SK-N-SH treated with all-trans-retinoic acid at 6 μM for 48 hours (cell line): ENCODE data around the gene EIF4G1.

Experiments used
- ATAC-seq: fragments of 200-7000 bp; cut with Tn5 transposase; 3 replicates; pipeline ENCODE4 v1.9.1; 2020; ENCODE audit warnings: mild to moderate bottlenecking, moderate library complexity
- ARNTL ChIP-seq: fragments of 450-650 bp; formaldehyde crosslinking; IDR thresholded peaks from 2 replicates; pipeline ENCODE4 v1.5.0; 2020; ENCODE audit warnings: low read depth, mild to moderate bottlenecking, moderate library complexity, borderline replicate concordance
- BACH2 ChIP-seq: fragments of 250-450 bp; sonication (Bioruptor Pico); IDR thresholded peaks from 2 replicates; pipeline ENCODE4 v1.9.0; 2021; ENCODE audit warnings: mild to moderate bottlenecking, borderline replicate concordance
- CSDC2 ChIP-seq: fragments of 250-450 bp; sonication (Bioruptor Pico); IDR thresholded peaks from 2 replicates; pipeline ENCODE4 v1.5.0; 2020; ENCODE audit warnings: mild to moderate bottlenecking, moderate library complexity
- CSRNP3 ChIP-seq: fragments of 250-450 bp; sonication (Bioruptor Pico); IDR thresholded peaks from 2 replicates; pipeline ENCODE4 v1.5.1; 2021; ENCODE audit warnings: mild to moderate bottlenecking, moderate library complexity
- ESRRG ChIP-seq: fragments of 250-450 bp; sonication (Bioruptor Pico); IDR thresholded peaks from 2 replicates; pipeline ENCODE4 v1.6.1; 2021; ENCODE audit warnings: mild to moderate bottlenecking
- GLIS3 ChIP-seq: fragments of 250-450 bp; sonication (Bioruptor Pico); IDR thresholded peaks from 2 replicates; pipeline ENCODE4 v1.5.0; 2020; ENCODE audit warnings: mild to moderate bottlenecking, moderate library complexity
- ISL1 ChIP-seq: fragments of 250-450 bp; sonication (Bioruptor Pico); IDR thresholded peaks from 2 replicates; pipeline ENCODE4 v2.1.2; 2022; ENCODE audit warnings: mild to moderate bottlenecking, moderate library complexity
- OSR1 ChIP-seq: fragments of 250-450 bp; sonication (Bioruptor Pico); IDR thresholded peaks from 2 replicates; pipeline ENCODE4 v1.8.0; 2022; ENCODE audit warnings: moderate library complexity, mild to moderate bottlenecking, inconsistent platforms
- RARB ChIP-seq: fragments of 250-450 bp; sonication (Bioruptor Pico); IDR thresholded peaks from 2 replicates; pipeline ENCODE4 v1.8.0; 2021; ENCODE audit warnings: mild to moderate bottlenecking, moderate library complexity
- SNAI2 ChIP-seq: fragments of 250-450 bp; sonication (Bioruptor Pico); IDR thresholded peaks from 2 replicates; pipeline ENCODE4 v1.5.0; 2020; ENCODE audit warnings: mild to moderate bottlenecking, moderate library complexity
- TCF4 ChIP-seq: fragments of 250-450 bp; sonication (Bioruptor Pico); IDR thresholded peaks from 2 replicates; pipeline ENCODE4 v1.8.0; 2021; ENCODE audit warnings: mild to moderate bottlenecking, moderate library complexity, borderline replicate concordance
- TOX ChIP-seq: fragments of 250-450 bp; sonication (Bioruptor Pico); IDR thresholded peaks from 2 replicates; pipeline ENCODE4 v1.8.0; 2021; ENCODE audit warnings: mild to moderate bottlenecking, moderate library complexity, borderline replicate concordance
- ZC3H10 ChIP-seq: fragments of 250-450 bp; sonication (Bioruptor Pico); IDR thresholded peaks from 2 replicates; pipeline ENCODE4 v1.5.1; 2021; ENCODE audit warnings: mild to moderate bottlenecking, moderate library complexity
- ZFP3 ChIP-seq: fragments of 250-450 bp; sonication (Bioruptor Pico); IDR thresholded peaks from 2 replicates; pipeline ENCODE4 v1.5.0; 2020; ENCODE audit warnings: mild to moderate bottlenecking, moderate library complexity
- ZFP30 ChIP-seq: fragments of 450-650 bp; formaldehyde crosslinking; IDR thresholded peaks from 2 replicates; pipeline ENCODE4 v1.5.0; 2022; ENCODE audit warnings: mild to moderate bottlenecking, moderate library complexity
- ZNF565 ChIP-seq: fragments of 450-650 bp; formaldehyde crosslinking; conservative IDR thresholded peaks from 2 replicates; pipeline ENCODE4 v1.5.0; 2020; ENCODE audit warnings: low read depth, mild to moderate bottlenecking, moderate library complexity
- ZNF70 ChIP-seq: fragments of 450-650 bp; formaldehyde crosslinking; IDR thresholded peaks from 2 replicates; pipeline ENCODE4 v1.5.0; 2020; ENCODE audit warnings: mild to moderate bottlenecking, moderate library complexity
- TF ChIP-seq, protein P1 (sequence below): fragments of 250-450 bp; sonication (Bioruptor Pico); IDR thresholded peaks from 2 replicates; pipeline ENCODE4 v1.5.1; 2020; ENCODE audit warnings: low read depth, mild to moderate bottlenecking, moderate library complexity
- TF ChIP-seq, protein P2 (sequence below): fragments of 250-450 bp; sonication (Bioruptor Pico); IDR thresholded peaks from 2 replicates; pipeline ENCODE4 v1.5.0; 2020; ENCODE audit warnings: mild to moderate bottlenecking, moderate library complexity
- TF ChIP-seq, protein P3 (sequence below): fragments of 250-450 bp; sonication (Bioruptor Pico); IDR thresholded peaks from 2 replicates; pipeline ENCODE4 v1.8.0; 2020; ENCODE audit warnings: mild to moderate bottlenecking, moderate library complexity, borderline replicate concordance

Gene EIF4G1

GRCh38 chr3:184350618-184351017 is 36.2 kb downstream of the EIF4G1 start (continued):
- TF ChIP-seq TCF4 (CRISPR knock-in tag) = no peak
- TF ChIP-seq RARB (CRISPR knock-in tag) = no peak
- TF ChIP-seq BACH2 = no peak
- TF ChIP-seq, all 23 proteins: peak for 0

- no peak for ATAC-seq
- TF ChIP-seq BACH2 (no peak), ZNF70 (CRISPR knock-in tag) (no peak), CSRNP3 (no peak), ZC3H10 (CRISPR knock-in tag) (no peak)
- TF ChIP-seq, protein P1, sequence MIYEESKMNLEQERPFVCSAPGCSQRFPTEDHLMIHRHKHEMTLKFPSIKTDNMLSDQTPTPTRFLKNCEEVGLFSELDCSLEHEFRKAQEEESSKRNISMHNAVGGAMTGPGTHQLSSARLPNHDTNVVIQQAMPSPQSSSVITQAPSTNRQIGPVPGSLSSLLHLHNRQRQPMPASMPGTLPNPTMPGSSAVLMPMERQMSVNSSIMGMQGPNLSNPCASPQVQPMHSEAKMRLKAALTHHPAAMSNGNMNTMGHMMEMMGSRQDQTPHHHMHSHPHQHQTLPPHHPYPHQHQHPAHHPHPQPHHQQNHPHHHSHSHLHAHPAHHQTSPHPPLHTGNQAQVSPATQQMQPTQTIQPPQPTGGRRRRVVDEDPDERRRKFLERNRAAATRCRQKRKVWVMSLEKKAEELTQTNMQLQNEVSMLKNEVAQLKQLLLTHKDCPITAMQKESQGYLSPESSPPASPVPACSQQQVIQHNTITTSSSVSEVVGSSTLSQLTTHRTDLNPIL (CRISPR knock-in tag) = no peak
Observed at GRCh38 chr3:184351511-184352148, 37.2 kb downstream of the EIF4G1 start.

DNA sequence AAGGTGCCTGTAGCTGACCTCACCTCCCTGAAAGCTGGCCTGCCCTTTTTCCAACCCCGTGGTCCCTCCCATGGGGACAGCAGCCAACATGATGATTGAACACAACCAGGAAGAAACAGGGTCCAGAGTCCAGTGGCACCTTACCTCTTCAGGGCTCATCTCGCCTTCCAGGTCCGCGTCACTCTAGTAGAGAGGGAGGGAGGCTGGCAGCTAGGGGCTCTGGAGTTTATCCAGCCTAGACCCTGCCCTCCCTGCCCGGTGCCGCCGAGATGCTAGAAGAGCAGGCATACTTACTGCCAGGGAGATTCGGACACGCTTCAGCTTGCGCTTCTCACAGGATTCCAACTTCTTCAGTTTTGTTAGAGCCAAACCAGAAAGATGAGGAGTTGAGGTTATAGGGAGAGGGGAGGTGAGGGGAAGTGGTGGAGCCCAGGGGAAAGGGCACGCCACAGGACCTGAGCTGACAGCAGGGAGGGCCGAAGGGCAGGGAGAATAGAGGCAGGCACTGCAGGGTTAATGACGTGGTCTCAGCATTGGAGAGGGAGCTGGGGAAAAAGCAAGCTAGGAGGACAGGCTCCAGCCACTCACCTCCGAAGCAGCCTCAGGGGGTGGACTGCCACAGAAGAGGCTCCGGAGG is 37.9 kb downstream of the EIF4G1 start:
- TF ChIP-seq ISL1 = no peak
- no peak for TF ChIP-seq ARNTL (CRISPR knock-in tag)
- TF ChIP-seq ZC3H10 (CRISPR knock-in tag) = no peak
- TF ChIP-seq CSRNP3 = no peak
- TF ChIP-seq ZNF565 (CRISPR knock-in tag) = no peak
- TF ChIP-seq ZFP30 = no peak
- no peak for ATAC-seq

- ATAC-seq = no peak
- TF ChIP-seq TOX (CRISPR knock-in tag) = no peak
- TF ChIP-seq, protein P1 (CRISPR knock-in tag) = no peak
- no peak for TF ChIP-seq ZNF70 (CRISPR knock-in tag)
- TF ChIP-seq CSDC2 (CRISPR knock-in tag) = no peak
- TF ChIP-seq CSRNP3 = no peak
- TF ChIP-seq ARNTL (CRISPR knock-in tag) = no peak
- TF ChIP-seq BACH2 = no peak
- TF ChIP-seq RARB (CRISPR knock-in tag) = no peak
- no peak for TF ChIP-seq ZFP3 (CRISPR knock-in tag)
- TF ChIP-seq GLIS3 = no peak
- TF ChIP-seq OSR1 (CRISPR knock-in tag) = no peak
- no peak for TF ChIP-seq ZNF565 (CRISPR knock-in tag)
- TF ChIP-seq, protein P2, sequence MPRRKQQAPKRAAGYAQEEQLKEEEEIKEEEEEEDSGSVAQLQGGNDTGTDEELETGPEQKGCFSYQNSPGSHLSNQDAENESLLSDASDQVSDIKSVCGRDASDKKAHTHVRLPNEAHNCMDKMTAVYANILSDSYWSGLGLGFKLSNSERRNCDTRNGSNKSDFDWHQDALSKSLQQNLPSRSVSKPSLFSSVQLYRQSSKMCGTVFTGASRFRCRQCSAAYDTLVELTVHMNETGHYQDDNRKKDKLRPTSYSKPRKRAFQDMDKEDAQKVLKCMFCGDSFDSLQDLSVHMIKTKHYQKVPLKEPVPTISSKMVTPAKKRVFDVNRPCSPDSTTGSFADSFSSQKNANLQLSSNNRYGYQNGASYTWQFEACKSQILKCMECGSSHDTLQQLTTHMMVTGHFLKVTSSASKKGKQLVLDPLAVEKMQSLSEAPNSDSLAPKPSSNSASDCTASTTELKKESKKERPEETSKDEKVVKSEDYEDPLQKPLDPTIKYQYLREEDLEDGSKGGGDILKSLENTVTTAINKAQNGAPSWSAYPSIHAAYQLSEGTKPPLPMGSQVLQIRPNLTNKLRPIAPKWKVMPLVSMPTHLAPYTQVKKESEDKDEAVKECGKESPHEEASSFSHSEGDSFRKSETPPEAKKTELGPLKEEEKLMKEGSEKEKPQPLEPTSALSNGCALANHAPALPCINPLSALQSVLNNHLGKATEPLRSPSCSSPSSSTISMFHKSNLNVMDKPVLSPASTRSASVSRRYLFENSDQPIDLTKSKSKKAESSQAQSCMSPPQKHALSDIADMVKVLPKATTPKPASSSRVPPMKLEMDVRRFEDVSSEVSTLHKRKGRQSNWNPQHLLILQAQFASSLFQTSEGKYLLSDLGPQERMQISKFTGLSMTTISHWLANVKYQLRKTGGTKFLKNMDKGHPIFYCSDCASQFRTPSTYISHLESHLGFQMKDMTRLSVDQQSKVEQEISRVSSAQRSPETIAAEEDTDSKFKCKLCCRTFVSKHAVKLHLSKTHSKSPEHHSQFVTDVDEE = no peak
- TF ChIP-seq, protein P3, sequence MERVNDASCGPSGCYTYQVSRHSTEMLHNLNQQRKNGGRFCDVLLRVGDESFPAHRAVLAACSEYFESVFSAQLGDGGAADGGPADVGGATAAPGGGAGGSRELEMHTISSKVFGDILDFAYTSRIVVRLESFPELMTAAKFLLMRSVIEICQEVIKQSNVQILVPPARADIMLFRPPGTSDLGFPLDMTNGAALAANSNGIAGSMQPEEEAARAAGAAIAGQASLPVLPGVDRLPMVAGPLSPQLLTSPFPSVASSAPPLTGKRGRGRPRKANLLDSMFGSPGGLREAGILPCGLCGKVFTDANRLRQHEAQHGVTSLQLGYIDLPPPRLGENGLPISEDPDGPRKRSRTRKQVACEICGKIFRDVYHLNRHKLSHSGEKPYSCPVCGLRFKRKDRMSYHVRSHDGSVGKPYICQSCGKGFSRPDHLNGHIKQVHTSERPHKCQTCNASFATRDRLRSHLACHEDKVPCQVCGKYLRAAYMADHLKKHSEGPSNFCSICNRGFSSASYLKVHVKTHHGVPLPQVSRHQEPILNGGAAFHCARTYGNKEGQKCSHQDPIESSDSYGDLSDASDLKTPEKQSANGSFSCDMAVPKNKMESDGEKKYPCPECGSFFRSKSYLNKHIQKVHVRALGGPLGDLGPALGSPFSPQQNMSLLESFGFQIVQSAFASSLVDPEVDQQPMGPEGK = no peak
- TF ChIP-seq ESRRG (CRISPR knock-in tag) = no peak
- TF ChIP-seq ZC3H10 (CRISPR knock-in tag) = no peak
- no peak for TF ChIP-seq SNAI2 (CRISPR knock-in tag)
Observed at GRCh38 chr3:184352897-184353545, 38.6 kb downstream of the EIF4G1 start.
